Epithelial cell of esophagus (primary cell): ENCODE data around the gene VPS18.

Experiments
- DNase-seq: peaks from one replicate; pipeline ENCODE4 v3.0.0; 2010; ENCODE audit warnings: low read depth
- H3K4me3 ChIP-seq: 2 replicates; pipeline ENCODE4 v1.5.1; 2011; ENCODE audit warnings: mild to moderate bottlenecking, low read length, control low read depth
- TF ChIP-seq, protein P1 (sequence below): IDR thresholded peaks from 2 replicates; pipeline ENCODE4 v1.5.1; 2011; ENCODE audit warnings: low read depth, mild to moderate bottlenecking, low read length, control low read depth, inconsistent platforms; ENCODE audit not compliant: insufficient read depth; ENCODE audit errors: missing control alignments

Gene VPS18

DNA sequence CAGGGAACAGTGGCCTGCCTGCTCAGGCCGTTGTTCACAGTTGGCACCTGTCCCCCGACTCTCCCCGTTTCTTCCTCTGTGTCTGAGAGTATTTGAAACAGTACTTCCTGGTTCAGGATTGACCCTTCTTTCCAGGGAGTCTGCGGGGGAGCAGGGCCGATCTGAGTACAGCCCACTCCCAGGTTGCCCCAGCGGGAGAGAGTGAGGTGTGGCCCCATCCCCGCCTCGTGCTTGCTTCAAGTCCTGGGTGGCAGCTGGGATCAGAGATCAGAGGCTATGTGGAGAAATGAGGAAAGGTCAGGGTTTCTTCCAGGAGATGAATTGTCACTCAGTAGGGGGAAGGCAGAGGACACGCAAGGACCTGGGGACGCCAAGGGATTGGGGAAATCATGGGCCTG, 28.4 kb downstream of the VPS18 start:
- DNase-seq = no peak
- no peak overlapping the region for H3K4me3 ChIP-seq
- TF ChIP-seq, protein P1, sequence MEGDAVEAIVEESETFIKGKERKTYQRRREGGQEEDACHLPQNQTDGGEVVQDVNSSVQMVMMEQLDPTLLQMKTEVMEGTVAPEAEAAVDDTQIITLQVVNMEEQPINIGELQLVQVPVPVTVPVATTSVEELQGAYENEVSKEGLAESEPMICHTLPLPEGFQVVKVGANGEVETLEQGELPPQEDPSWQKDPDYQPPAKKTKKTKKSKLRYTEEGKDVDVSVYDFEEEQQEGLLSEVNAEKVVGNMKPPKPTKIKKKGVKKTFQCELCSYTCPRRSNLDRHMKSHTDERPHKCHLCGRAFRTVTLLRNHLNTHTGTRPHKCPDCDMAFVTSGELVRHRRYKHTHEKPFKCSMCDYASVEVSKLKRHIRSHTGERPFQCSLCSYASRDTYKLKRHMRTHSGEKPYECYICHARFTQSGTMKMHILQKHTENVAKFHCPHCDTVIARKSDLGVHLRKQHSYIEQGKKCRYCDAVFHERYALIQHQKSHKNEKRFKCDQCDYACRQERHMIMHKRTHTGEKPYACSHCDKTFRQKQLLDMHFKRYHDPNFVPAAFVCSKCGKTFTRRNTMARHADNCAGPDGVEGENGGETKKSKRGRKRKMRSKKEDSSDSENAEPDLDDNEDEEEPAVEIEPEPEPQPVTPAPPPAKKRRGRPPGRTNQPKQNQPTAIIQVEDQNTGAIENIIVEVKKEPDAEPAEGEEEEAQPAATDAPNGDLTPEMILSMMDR = no peak

DNA sequence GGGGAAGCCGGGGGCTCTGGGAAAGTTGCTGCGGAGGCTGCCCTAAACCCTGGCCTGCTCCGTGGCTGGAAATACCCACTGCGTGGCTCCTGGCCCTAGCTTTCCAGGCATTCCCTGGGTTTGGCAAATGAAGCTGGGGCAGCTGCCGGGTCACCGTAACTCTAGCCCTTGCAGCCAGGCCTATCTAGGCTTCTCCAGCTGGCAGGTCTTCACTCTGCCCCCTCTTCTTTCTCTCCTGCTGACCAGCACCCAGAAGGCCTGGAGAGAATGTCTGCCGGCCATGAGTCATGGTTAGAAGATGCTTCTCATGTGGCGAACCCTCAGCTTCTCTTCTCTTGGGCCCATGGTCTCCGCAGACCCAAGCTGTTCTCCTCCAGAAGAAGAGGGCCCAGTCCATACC, 29.3 kb downstream of the VPS18 start:
- TF ChIP-seq, protein P1 = no peak
- DNase-seq = no peak
- H3K4me3 ChIP-seq = no peak overlapping the region

DNA sequence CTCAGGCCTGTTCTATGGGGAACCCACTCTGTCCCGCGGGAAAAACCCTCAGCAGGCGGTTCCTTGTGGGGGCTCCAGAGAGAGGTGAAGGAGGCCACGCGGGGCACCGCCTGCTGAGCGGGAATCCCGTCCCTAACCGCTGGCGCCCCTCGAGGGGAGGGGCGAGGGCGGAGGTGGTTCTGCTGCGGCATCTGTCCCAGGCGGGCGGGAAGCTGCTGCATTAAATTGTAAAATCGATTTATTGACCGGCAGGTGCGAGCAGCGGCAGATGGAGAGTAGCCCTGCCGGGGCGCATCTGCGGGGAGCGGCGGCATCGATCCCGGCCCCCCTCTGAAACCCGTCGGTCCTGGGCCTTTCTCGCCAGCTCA, 31.2 kb downstream of the VPS18 start:
- TF ChIP-seq, protein P1 = no peak
- no peak for DNase-seq
- H3K4me3 ChIP-seq = no peak overlapping the region

DNA sequence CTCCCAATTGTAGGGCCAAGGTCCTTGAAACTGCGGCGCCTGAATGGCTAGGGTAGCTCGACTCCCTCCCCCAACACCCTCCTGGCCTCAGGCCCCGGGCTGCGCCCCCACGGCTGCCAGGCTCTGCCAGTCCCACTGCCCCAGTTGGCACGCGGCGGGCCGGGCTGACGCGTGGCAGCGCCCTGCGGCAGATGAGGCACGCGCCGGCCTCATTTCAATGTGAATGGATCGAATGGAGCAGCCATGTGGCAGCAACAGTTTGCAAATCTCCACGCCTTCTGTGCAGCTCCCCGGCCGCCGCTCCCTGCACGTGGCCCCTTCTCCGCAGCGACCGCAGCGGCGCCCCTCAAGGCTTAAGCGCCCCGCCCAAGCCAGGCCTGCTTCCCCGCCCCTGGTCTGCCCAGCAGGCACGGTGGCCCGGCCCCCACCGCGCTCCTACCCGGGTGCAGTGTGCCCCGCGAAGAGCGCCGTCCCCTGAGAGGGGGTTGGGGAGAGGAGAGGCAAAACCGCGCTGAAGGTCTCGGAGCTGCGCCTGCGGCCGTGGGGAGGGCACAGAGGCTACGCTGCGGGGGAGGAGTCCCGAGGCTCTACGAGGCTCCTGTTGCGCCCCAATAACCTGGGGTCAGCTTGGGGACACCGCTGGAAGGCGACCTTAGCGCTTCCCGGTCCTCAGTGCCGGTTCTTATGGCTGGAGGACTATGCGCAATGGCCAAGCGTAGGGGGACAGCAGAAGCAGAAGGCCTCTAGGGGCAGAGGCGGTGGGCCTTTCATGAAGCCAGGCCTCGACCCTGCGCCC, 31.8 kb downstream of the VPS18 start:
- H3K4me3 ChIP-seq = no peak overlapping the region
- TF ChIP-seq, protein P1 = no peak
- peak; percentile 57 for DNase-seq

DNA sequence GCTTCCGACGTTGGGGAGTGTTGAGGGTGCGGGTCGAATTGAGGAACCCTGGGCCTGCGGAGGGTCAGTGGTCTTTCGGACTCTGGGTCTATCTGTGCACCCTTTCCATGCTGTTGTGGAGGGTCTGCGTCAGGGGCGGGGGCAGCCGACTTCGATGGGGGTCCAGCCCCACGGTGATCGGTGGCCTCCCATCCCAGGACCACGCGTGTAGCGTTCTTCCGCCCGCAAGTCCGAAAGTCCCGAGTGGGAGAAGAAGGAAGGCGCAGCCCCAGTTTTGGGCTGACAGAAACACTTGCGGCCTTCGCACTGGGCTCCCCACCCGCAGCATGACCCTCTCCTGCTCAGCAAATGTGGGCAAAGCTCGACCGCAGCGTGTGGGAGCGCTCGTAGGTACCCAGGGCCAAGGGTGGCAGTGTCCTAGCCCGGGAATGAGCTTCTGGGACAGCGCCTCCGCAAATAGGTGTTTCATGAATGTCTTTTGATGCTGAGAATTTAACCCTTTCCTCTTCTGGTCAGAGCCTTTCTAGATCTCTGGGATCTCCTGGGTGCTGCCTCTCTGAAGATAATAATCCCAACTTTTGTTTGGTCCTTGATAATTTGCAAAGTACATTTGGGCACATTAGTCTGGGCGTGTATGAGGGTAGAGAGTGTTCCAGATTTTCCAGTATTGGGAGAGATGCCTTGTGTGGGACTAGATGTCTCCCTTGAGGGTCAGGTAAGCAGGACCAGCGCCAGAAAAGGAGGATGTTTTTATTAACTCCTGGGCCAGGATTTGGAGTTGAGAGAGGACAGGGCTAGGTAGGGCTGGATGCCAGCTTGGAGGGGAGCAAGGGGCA, 32.6 kb downstream of the VPS18 start:
- DNase-seq = no peak
- TF ChIP-seq, protein P1 = no peak
- no peak overlapping the region for H3K4me3 ChIP-seq

DNA sequence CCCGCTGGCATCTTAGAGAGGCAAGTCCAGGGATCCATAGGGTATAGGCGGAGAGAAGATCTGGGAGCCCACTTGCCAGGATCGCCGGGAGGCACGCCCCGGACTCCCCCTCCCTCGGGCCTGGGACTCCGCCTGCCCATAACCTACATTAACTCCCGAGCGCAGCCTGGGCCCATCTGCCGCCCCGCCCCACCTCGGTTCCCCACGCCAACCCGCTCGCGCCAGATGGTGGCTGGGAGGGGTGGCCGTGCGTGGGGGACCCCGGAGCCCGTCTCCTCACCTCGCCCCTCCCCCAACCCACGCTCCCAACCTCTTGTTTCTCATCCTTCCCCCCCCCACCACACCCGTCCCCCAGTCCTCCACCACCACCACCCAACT, 33.2 kb downstream of the VPS18 start:
- H3K4me3 ChIP-seq = no peak overlapping the region
- TF ChIP-seq, protein P1 = no peak
- no peak for DNase-seq
